Common myeloid progenitor, CD34-positive (primary cell): ENCODE data around the gene ABCB8.

Experiments
- CTCF ChIA-PET: fragments of 350-600 bp; sonication (Branson Sonifier 250); formaldehyde crosslinking; loops from one replicate; lab custom pipeline; 2021; ENCODE audit warnings: antibody characterized with exemption; lab: Charles Lee
- POLR2A ChIA-PET: fragments of 350-600 bp; sonication (Branson Sonifier 250); formaldehyde crosslinking; loops from one replicate; lab custom pipeline; 2021; ENCODE audit warnings: antibody characterized with exemption; lab: Charles Lee
- DNase-seq, 3 donors: peaks; one replicate each; pipeline versions ENCODE4 v3.0.0 to v3.0.0-alpha.2; 2013
- H3K27ac ChIP-seq, 2 experiments: 1 replicate in 1 of 2; 2 replicates in 1 of 2; pipeline ENCODE4 v1.7.0; 2013; ENCODE audit warnings: inconsistent platforms in 2 of 2, low read length in 2 of 2, mild to moderate bottlenecking in 2 of 2, low read depth in 1 of 2, moderate library complexity in 1 of 2; ENCODE audit not compliant: severe bottlenecking in 2 of 2, insufficient read depth in 1 of 2, poor library complexity in 1 of 2
- H3K27me3 ChIP-seq, 5 experiments: replicated peaks in 2 of 5; 1 replicate in 3 of 5; 2 replicates in 2 of 5; pipeline versions ENCODE4 v1.6.1 to v1.7.0; 2013; ENCODE audit warnings: low read length in 4 of 5, mild to moderate bottlenecking in 2 of 5, moderate library complexity in 2 of 5, inconsistent platforms in 1 of 5; ENCODE audit not compliant: insufficient read depth in 5 of 5, control insufficient read depth in 4 of 5
- H3K36me3 ChIP-seq, 4 experiments: 1 replicate in 2 of 4; 2 replicates in 2 of 4; pipeline versions ENCODE4 v1.6.1 to v1.7.0; 2013; ENCODE audit warnings: low read length in 3 of 4, control low read depth in 1 of 4, mild to moderate bottlenecking in 1 of 4; ENCODE audit not compliant: control insufficient read depth in 4 of 4, insufficient read depth in 4 of 4
- H3K4me1 ChIP-seq, 4 experiments: 1 replicate in 3 of 4; 2 replicates in 1 of 4; pipeline versions ENCODE4 v1.6.1 to v1.7.1; 2013; ENCODE audit warnings: low read length in 3 of 4, mild to moderate bottlenecking in 3 of 4, control low read depth in 1 of 4, inconsistent platforms in 1 of 4, moderate library complexity in 1 of 4; ENCODE audit not compliant: control insufficient read depth in 4 of 4, insufficient read depth in 4 of 4; ENCODE audit errors: control extremely low read depth in 1 of 4
- H3K4me3 ChIP-seq, 7 experiments: 1 replicate in 4 of 7; 2 replicates in 3 of 7; pipeline versions ENCODE4 v1.5.1 to v1.7.0; 2013; ENCODE audit warnings: mild to moderate bottlenecking in 7 of 7, low read length in 6 of 7, moderate library complexity in 6 of 7, inconsistent platforms in 2 of 7, low read depth in 2 of 7, control low read depth in 1 of 7; ENCODE audit not compliant: insufficient read depth in 4 of 7, control insufficient read depth in 1 of 7; ENCODE audit errors: extremely low read depth in 1 of 7
- H3K9me3 ChIP-seq, 5 experiments: 1 replicate in 4 of 5; 2 replicates in 1 of 5; pipeline versions ENCODE4 v1.6.1 to v1.7.1; 2013; ENCODE audit warnings: low read length in 4 of 5, mild to moderate bottlenecking in 2 of 5, inconsistent platforms in 1 of 5, low read depth in 1 of 5, moderate library complexity in 1 of 5; ENCODE audit not compliant: control insufficient read depth in 4 of 5, insufficient read depth in 2 of 5; ENCODE audit errors: control extremely low read depth in 1 of 5
- WGBS: methylation state at CpG from one replicate; pipeline ENCODE4 v1.1.5; 2013; ENCODE audit not compliant: insufficient coverage; 5-methylcytosine and 5-hydroxymethylcytosine counted together

The ABCB8 gene

DNA sequence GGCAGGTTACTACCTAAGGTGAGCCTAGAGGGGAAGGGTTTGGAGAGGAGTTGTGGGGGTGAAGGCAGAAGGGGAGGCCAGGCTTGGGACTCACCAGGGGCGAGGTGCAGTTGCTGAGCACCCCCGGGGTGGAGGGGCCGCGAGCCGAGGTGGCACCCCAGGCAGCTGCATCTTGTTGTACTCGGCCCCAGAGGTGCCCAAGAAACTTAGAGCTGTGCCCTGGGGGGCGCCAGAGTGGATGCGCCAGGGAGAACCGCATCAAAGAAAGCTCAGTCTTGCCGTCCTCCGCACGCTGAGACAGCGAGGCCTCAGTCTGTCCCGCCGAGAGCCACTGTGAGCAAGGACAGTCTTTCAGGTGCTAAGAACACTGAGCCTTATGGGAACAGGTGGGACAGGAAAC, 11.3 kb upstream of the ABCB8 start:
- Histone ChIP-seq H3K4me1 (peaks cover 0 to 47% (median 34%) of the 10 kb centered on the region in 4 experiments), H3K36me3 (no peaks in the 10 kb centered on the region), H3K27ac (no peak overlapping the region), H3K27me3 (peaks cover 5 to 44% (median 15%) of the 10 kb centered on the region in 5 experiments), H3K9me3 (no peaks in the 10 kb centered on the region), H3K4me3 (no peak overlapping the region)
- no peak for DNase-seq
- CTCF ChIA-PET, result interaction anchor here (1.0 to 4.2 kb wide), 13 partner anchors 10 to 94 kb away, joined by 3 to 39 read pairs (median 5); partner anchors contain the start of gene ABCB8
- WGBS, result 93% methylated on average over 15 of the region's 15 CpGs
- POLR2A ChIA-PET, result interaction anchor here (0.6 to 1.8 kb wide), 2 partner anchors 11 to 558 kb away, joined by 3 to 4 read pairs; partner anchors contain the start of gene ABCB8

DNA sequence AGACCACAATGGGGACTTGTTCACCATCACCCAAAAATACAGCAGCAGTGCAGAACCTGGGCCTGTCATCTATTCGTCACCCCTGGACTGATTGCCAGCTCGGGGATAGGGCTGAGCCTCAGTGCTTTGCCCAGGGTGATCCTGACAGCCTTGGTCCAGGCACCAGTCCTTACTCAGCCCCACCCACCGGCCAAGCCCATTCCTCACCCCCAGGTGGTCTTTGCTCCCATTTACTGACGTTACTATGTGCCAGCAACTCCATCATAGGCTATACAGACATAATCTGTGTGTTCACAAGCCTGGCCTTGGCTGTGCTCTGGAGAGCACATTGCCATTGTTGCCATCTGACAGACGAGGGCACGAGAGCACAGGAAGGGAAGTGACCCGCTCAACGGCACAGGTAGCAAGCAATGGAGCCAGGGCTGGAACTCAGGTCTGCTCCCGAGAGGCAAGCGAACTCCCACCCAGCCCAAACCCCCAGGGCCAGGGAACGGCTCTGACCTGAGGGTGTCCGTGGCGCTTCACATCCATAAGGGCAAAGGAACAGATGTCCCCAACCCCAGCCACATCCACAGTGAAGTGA, 10.8 kb upstream of the ABCB8 start:
- peaks cover 5 to 42% (median 14%) of the 10 kb centered on the region in 5 experiments for H3K27me3 ChIP-seq
- DNase-seq, result no peak
- H3K4me1 ChIP-seq, result peaks cover 0 to 45% (median 34%) of the 10 kb centered on the region in 4 experiments
- peak overlapping the region in 1 of 2 experiments; percentile 61 for H3K27ac ChIP-seq
- CTCF ChIA-PET, result interaction anchor here (0.7 to 5.5 kb wide), 23 partner anchors 8 to 96 kb away, joined by 3 to 39 read pairs (median 5); partner anchors contain the start of gene ABCB8
- no peaks in the 10 kb centered on the region for H3K9me3 ChIP-seq
- H3K4me3 ChIP-seq, result peak overlapping the region in 6 of 7 experiments; percentile 14 to 66 (median 46)
- no peaks in the 10 kb centered on the region for H3K36me3 ChIP-seq
- 46% methylated on average over 9 of the region's 13 CpGs for WGBS
- POLR2A ChIA-PET, result interaction anchor here (0.6 to 1.8 kb wide), 2 partner anchors 11 to 558 kb away, joined by 3 to 4 read pairs; partner anchors contain the start of gene ABCB8

DNA sequence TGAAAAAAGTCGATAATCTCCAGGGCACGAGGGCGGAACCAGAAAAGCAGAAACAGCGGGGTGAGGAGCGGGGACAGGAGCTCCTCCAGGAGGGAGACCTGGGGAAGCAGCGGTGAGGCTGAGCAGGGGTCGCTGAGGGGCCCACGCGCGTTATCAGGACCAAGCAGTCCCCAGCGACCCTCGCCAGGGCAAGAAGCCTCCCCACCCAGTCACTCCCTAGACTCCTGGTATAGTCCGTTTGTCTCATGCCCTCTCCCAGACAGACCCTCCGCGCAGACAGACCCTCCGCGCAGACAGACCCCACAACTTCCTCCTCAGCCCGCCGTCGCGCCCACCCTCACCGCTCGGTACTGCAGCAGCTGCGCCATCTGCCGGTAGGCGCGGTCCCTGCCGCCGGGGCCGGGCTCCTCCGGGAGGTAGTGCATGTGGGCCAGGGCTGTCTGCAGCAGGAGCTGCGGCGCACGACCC, 10.3 kb upstream of the ABCB8 start:
- H3K4me1 ChIP-seq, result peaks cover 0 to 40% (median 31%) of the 10 kb centered on the region in 4 experiments

DNA sequence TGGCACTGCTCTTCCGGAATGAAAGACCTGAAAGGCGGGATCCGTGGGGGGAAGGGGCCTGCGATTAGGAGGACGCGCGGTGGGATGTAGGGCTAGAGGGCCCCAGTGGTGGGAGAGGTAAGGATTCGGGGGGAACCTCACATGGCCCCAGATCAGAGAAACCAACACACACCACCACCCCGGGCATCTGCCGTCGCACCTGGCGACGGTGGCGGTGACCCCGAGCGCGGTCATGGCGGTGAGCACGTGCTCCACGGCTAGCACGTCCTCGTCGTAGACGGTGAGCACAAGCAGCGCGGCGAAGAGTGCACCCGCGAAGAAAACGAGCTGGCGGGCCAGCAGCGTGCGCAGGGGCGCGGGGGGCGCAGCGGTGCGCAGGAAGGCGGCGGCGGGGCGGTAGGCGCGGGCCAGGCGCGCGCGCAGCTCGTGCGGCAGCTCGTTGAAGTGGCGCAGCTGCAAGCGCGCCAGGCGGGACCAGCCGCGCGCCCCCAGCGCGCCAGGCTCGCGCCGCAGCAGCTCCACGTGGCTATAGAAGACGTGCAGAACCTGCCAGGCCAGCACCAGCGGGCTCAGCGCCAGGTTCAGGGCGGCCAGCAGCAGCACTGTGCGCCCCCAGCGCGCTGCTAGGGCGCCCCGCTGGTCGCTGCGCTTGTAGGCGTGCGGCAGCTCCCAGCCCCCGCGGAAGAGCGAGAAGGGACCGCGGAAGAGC, 9.7 kb upstream of the ABCB8 start:
- POLR2A ChIA-PET, result interaction anchor here (1.8 kb wide), 1 partner anchor 10 kb away, joined by 4 read pairs; the partner anchor contains the start of gene ABCB8
- CTCF ChIA-PET, result interaction anchor here (0.7 to 5.5 kb wide), 32 partner anchors 8 to 230 kb away, joined by 3 to 39 read pairs (median 5); partner anchors contain the start of genes ABCB8 and NOS3
- H3K9me3 ChIP-seq, result no peaks in the 10 kb centered on the region
- H3K36me3 ChIP-seq, result no peaks in the 10 kb centered on the region
- H3K4me1 ChIP-seq, result peaks cover 0 to 36% (median 27%) of the 10 kb centered on the region in 4 experiments
- H3K4me3 ChIP-seq, result peak overlapping the region; percentile 20 to 66 (median 38)
- peaks cover 5 to 39% (median 13%) of the 10 kb centered on the region in 5 experiments for H3K27me3 ChIP-seq
- peak in 2 of 3 donors; percentile 57 to 68 for DNase-seq
- H3K27ac ChIP-seq, result no peak overlapping the region
- under 1% methylated on average over 78 of the region's 82 CpGs for WGBS

More for the DNA sequence above, 10.3 kb upstream of the ABCB8 start:
- WGBS, result under 1% methylated on average over 32 of the region's 34 CpGs
- Histone ChIP-seq H3K27me3 (peaks cover 5 to 40% (median 13%) of the 10 kb centered on the region in 5 experiments), H3K36me3 (no peaks in the 10 kb centered on the region), H3K9me3 (no peaks in the 10 kb centered on the region), H3K27ac (peak overlapping the region in 1 of 2 experiments; percentile 61), H3K4me3 (peak overlapping the region in 6 of 7 experiments; percentile 14 to 66 (median 46))
- ChIA-PET POLR2A (interaction anchor here (1.8 kb wide), 1 partner anchor 10 kb away, joined by 4 read pairs; the partner anchor contains the start of gene ABCB8), CTCF (interaction anchor here (0.7 to 5.5 kb wide), 33 partner anchors 8 to 230 kb away, joined by 3 to 39 read pairs (median 5); partner anchors contain the start of genes ABCB8 and NOS3)
- peak; percentile 70 to 87 (median 86) for DNase-seq

DNA sequence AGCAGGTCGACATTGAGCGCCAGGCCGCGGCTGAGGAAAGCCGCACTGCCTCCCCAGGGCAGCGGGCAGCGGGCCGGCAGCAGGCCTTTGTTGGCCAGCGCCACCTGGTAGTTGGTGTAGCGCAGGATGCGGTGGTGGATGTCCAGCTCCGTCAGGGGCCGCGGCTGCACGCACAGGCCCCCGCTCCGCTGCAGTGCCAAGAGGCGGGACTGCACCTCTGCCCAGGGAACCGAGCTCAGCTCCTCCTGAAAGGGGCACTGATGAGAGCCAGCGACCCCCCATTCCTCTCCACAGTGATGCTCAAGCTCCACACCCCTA, 9.2 kb upstream of the ABCB8 start:
- H3K27ac ChIP-seq, result no peak overlapping the region
- POLR2A ChIA-PET, result no interaction called here
- H3K36me3 ChIP-seq, result no peaks in the 10 kb centered on the region
- CTCF ChIA-PET, result interaction anchor here (0.9 to 5.5 kb wide), 22 partner anchors 10 to 231 kb away, joined by 3 to 39 read pairs (median 6); partner anchors contain the start of genes ABCB8 and NOS3
- 21% methylated on average over 13 of the region's 20 CpGs for WGBS
- H3K27me3 ChIP-seq, result peaks cover 5 to 35% (median 13%) of the 10 kb centered on the region in 5 experiments
- DNase-seq, result no peak
- peaks cover 0 to 31% (median 22%) of the 10 kb centered on the region in 4 experiments for H3K4me1 ChIP-seq
- peak overlapping the region in 6 of 7 experiments; percentile 23 to 66 (median 47) for H3K4me3 ChIP-seq
- no peaks in the 10 kb centered on the region for H3K9me3 ChIP-seq

DNA sequence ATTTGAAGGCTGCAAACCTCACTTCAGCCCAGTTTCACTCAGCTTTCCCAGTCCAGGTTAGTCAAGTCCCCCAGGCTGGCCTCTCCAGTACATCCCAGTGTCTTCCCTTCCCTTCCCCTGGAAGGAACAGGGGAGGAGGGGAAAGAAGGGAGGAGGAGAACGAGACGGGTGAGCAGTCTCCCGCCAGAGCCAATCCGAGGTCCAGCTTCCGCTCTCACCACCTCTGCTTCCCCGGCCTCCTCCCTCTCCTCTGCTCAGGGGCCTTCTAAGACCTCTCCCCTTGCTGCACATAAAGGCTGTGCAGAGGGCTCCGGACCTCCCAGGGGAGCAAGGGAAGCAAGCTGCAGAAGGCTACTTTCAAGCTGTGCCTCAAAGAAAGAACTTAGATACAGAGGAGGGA, 8.0 kb upstream of the ABCB8 start:
- H3K4me3 ChIP-seq, result no peak overlapping the region
- ChIA-PET CTCF (interaction anchor here (0.6 to 6.9 kb wide), 10 partner anchors 10 to 321 kb away, joined by 3 to 61 read pairs (median 12); partner anchors contain the start of gene NUB1), POLR2A (no interaction called here)
- peaks cover 0 to 23% (median 18%) of the 10 kb centered on the region in 4 experiments for H3K4me1 ChIP-seq
- no CpG with 5 or more reads among the region's 7 CpGs for WGBS
- H3K27me3 ChIP-seq, result peaks cover 5 to 34% (median 13%) of the 10 kb centered on the region in 5 experiments
- no peak for DNase-seq
- no peaks in the 10 kb centered on the region for H3K9me3 ChIP-seq
- no peak overlapping the region for H3K27ac ChIP-seq
- H3K36me3 ChIP-seq, result no peaks in the 10 kb centered on the region
